ENCODE measurements around the gene UBE2U.
"Not testable (repeated sequence)": the region's sequence is repeated elsewhere in the genome, so short reads cannot be mapped to it uniquely, and the experiment has no call there.

The UBE2U gene

DNA sequence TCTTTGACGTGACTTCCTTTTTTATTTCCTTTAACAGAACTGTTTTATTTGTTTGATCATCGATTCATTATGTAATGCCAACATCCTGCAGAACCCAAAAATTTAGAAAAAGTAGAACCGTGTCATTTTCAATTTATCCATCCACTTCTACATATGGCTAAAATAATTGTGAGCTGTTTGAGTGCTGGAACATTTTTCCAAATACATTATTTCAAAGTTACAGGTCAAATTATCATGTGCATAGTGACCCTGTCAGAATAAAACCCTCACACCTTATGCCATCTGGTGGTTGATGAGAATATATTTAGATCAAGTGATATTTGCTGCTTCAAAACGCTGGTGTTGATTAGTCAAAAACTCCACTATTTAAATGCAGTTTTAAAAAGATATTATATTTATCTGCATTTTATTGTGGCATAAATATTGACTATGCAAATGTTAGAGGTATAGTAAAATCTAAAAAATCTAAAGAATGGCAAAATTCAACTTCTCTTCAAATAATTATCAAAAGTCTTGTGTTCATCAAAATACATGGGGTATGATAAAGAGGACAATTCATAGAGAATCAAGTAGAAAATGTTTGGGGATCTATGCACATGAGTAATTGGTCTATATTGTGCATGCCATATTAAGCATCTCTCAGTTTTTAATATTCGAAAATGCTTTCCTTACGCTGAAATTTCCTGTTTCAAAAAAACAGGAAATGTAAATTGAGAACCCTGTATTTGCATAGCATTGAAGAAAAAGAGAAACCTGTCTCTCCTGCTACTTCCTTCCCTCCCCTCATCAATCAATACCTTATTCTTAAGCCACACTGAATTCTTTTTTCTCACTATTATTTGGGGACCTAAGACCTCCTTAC, 39.7 kb downstream of the UBE2U start:
- no peak for DNase-seq

DNA sequence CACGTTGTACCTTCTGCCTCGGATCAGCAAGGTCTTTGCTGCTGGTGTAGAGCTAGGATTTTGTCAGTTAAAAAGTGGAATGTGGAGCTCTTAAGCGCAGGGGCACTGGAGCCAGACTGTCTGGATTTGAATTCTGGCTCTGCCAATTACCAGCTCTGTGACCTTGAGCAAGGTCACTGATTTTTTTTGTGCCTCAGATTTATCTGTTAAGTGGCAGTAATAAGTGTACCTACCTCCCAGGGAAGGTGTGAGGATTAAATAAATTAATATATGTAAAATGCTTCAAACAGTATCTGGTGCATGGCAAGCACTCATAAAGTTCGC, 40.3 kb downstream of the UBE2U start:
- no peak for DNase-seq

DNA sequence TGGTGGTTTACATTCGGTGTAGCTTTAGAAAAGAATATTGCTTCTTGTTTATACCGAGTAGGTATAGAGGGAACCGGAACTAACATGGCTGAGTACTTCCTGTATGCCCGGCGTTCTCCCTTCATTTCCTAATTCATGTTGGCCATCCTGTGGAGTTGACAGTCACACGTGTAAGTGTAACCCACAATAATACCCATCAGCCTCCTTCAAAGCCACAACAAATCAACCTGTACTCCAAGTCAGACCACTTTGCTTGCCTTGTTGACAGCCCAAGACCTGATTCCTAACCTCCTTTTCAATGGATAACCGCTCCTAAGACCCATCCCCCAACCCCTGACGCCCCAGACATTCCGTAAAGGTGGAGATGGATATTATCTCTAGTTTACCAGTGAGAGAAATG, 42.1 kb downstream of the UBE2U start:
- DNase-seq, result no peak

DNA sequence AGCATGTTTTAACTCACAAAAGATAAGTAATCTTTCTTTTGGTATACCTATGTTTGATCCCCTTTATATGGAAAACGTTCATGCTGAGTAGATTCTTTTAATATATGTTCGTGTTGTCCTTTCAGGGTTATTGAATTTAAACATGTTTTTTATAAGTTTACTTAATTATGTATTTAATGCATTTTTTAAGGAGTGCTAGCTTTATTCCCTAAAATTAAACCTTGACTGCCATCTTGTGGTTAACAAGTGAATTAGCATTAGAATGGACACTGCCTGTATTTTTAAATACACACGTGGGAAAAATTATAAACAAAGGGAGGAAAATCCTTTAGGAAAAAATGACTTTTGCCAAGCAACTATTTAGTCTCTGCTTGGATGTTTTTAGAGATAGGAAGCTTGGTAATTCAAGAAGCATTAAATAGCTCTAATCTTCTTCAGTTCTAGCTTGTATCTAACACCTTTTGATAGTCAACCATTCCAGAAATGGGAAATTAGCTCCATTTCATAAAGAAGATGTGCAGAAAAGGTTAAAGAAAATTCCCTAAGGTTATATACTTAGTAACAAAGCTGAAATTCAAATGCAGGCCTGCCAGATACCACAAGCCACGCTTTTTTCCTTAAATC, 43.0 kb downstream of the UBE2U start:
- no peak for DNase-seq

DNA sequence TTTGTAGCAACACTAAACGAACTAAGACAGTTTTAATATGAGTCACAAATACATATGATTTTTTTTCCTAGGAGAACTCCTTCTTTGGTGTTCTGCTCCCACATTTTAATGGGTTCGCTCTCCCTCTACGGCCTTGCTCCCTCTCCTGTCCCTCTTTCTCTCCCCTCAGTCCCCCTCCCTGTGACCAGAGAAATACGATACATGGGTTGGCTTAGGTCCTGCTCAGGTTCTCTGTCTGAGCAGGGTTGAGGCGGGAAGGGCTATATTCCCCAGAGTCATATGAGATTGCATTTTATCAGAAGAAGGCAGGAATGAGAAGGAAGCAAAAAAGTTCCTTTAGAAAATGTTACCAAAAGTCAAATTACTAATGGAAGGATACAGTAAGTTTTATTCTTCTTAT, 44.6 kb downstream of the UBE2U start:
- no peak for DNase-seq

DNA sequence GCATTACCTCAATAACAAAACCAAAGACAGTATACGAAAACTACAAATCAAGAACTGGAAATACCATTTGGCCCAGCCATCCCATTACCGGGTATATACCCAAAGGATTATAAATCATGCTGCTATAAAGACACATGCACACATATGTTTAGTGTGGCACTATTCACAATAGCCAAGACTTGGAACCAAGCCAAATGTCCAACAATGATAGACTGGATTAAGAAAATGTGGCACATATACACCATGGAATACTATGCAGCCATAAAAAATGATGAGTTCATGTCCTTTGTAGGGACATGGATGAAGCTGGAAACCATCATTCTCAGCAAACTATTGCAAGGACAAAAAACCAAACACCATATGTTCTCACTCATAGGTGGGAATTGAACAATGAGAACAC, 47.0 kb downstream of the UBE2U start:
- not testable (repeated sequence) for DNase-seq

DNA sequence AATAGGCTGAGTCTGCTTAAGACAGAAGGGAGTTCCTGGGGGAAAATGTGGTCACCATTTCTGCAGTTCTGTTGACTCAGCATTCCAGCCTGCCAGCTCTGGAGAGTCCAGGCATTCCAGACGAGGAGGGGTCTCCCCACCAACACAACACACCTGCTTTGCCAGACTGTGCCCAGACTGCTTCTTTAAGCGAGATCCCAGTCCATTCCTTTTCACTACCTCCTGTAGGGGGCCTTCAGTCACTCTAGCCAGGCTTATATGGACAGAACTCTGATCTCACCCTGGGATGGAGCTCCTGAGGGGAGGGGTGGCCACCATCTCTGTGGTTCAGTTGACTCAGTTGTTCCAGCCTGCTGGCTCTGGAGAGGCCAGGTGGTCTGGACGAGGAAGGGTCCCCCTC, 48.5 kb downstream of the UBE2U start:
- DNase-seq, result no peak

DNA sequence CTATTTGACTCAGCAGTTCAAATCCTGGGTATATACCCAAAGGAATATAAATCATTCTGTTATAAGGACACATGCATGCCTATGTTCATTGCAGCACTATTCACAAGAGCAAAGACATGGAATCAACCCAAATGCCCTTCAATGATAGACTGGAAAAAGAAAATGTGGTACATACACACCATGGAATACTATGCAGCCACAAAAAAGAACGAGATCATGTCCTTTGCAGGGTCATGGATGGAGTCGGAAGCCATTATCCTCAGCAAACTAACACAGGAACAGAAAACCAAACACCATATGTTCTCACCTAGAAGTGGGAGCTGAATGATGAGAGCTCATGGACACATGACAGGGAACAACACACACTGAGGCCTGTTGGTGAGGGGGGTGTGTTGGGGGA, 53.8 kb downstream of the UBE2U start:
- not testable (repeated sequence) for DNase-seq

DNA sequence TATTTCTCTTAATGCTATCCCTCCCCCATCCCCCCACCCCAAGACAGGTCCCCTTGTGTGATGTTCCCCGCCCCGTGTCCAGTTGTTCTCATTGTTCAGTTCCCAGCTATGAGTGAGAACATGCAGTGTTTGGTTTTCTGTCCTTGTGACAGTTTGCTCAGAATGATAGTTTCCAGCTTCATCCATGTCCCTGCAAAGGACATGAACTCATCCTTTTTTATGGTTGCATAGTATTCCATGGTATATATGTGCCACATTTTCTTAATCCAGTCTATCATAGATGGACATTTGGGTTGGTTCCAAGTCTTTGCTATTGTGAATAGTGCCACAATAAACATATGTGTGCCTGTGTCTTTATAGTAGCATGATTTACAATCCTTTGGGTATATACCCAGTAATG, 55.0 kb downstream of the UBE2U start:
- not testable (repeated sequence) for DNase-seq

DNA sequence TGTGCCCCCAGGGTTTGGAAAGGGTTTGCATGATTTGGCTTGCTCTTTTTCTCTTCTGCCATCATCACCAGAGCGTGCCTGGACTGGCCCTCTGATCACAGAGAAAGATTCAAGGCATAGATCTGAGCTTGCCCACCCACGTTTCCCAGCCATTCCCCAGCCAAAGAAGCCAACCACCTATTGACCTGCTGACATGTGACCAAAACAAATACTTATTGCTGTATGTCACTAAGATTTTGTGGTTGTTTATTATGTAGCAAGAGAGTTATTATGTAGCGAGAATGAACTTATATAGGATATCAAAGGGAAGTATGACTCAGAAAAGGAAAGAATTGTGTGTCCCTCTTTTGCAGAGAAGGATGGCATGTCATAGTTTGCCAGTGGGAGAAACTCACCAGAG, 59.9 kb downstream of the UBE2U start:
- no peak for DNase-seq

DNA sequence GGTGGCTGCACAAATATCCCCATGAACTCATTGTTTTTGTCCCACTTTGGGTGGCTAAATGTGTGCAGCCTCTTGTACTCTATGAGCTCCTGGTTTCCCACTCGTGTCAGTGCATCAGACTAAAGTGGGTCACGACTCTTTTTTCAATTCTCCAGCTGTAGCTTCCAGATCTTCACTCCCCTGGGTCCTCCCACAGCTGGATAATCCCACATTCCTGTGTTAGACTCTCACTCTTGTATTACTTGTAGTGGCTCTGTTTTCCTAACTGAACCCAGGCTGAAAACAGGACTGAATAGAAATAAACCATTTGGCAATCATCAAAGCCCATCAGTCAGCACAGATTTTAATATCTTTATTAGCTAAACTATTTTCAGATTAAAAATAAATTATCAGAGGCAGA, 60.4 kb downstream of the UBE2U start:
- DNase-seq, result no peak

DNA sequence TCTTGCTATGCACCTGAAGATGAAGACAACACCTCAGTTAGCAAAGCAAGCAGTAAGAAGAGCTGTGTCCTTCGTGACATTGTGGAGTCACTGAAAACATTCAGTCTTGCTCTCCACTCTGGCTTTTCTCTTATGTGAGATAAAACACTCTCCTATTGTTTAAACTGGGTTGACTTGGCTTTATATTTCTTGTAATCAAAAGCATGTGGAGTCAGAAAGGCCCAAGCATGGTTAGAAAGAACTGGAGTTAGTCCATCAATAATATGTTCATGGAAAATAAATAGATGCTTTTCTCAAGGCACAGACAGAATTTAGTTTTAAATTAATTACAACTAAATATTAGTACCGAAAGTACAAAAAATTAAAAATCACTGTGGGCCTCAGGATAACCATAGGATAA, 61.7 kb downstream of the UBE2U start:
- no peak for DNase-seq

DNA sequence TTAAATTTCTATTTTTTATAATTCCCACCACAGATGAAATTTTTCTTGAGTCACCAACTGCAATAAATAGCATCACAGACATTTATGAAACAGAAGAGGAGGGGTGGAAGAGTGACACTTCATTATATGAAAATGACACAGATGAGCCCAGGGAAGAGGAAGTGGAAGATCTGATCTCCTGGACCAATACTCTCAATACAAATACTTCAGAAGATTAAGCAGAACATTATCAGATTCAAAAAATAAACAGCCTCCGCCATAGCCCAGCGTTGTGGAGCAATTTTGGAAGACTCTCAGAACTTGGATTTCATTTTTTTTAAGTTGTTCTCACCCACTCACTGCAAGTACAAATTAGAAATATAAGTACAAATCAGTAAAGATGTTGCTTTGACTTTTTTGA, 63.6 kb downstream of the UBE2U start:
- no peak for DNase-seq

DNA sequence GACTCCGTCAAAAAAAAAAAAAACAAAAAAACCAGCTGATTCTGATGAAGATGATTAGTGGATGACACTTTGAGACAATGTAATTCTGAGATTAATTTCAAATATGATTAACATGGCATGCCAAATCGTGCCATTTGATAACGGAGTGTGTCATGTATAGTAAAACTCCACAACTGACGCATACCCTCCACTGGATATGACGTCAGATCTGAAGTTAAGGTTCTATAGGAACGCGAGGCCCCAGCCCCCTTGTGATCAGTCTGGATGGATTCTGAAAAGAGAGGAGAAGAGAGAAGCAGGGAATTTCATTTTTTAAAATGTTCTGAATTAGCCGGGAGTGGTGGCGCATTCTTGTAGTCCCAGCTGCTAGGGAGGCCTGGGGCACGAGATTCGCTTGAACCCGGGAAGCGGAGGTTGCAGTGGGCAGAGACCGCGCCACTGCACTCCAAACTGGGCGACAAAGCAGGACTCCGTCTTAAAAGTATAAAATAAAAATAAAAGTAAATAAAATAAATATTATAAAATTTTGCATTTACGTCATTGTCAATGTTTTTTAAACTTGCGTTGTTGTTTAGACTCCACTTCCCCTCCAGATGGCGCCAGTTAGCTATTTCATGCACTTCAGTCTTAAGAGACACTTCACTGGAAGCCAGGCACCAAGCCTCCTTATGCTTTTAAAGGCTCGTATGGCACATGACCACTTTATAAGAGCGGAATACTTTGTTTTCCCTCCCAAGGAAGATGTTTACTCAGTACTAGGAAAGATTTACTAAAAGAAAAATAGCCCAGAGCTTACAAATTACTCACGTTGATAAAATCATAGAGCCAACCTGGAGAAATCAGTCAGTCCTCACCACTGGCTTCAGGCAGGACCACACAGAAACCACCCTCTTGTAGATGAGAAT, 65.5 kb downstream of the UBE2U start:
- peak; percentile 38 for DNase-seq

DNA sequence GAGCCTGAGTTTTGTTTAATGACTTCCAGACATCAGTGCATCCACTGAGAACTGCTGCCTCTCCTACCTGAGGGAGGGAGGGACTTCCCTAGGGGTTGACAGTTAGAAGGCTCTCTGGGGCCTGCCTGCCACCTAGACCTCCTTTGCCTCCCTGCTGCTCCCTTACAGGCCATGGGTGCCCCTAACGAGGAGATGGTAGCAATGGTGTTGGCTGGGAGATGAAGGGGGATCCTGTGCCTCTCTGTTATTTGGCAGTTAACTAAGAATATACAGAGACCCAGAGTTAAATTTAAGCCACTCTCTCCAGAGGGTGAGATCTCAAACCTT, 66.1 kb downstream of the UBE2U start:
- DNase-seq, result no peak

DNA sequence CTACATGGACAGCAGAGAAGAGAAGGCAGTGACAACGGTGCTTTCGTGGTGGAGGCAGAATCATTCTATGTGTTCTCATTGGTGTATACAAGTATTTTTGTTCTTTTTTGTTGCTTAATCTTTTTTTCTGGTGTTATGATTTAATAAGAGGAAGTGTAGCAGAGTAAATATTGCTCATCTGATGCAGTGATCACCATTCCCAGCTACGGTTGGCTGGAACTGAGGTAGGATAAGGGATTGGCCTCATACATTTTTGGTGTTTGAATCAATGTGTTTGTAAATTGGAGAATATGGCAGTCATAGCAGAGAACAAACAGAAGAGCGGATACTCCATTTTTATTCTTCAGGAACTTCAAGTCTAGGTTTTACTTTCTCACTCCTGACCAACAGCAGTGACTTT, 76.6 kb downstream of the UBE2U start:
- no peak for DNase-seq

DNA sequence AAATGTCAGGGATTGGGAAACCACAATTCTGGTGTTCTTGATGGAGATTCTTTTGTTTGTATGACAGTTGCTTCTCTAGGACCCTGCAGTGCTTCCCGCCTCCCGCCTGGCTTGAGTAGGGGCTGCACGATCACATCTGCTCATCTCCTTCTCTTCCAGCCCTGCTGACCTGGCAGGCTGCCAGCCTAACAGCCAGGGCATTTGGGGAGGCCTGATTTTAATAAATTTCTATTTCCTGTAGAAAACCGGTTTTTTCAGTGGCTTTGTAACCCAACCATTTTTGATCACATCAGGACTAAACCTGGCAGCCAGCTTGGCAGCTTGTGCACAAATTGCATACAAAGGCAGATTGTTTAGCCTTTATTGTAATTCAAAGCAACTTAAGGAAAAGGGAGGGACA, 78.9 kb downstream of the UBE2U start:
- DNase-seq, result no peak

DNA sequence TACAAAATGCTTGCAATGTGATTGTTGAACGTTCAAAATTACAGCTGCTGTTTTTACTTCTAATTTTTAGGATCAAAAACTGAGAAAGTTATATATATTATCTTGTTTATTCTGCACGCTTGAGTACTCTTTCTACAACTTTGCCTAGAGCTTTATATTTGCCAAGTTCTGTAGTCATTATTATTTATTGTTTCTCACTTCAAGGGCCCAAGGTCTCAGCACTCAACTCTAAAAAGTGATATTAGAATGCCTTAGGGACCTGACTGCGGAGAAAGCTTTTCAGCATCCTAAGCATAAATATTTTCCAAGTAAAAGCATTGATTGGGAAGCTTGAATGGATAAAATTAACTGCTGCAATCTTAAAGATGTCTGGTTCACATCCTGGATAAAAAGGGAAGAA, 83.6 kb downstream of the UBE2U start:
- no peak for DNase-seq

DNA sequence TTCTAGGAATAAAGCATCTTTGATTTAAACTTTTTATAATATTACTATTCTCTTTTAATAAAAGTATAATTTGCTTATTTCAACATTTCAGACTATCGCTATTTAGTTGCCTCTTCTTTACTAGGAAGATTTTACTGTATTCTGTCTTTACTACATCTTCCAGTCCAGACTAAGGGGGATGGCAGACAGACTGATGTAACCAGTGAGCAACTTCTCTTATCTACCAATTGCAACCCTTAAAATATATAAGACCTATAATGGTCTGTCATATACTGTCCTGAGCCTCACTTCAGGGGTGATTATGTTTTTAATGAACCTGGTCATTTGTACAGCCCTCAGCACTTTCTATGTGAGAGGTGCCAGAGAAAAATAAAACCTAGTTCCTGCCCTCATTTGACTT, 87.0 kb downstream of the UBE2U start:
- no peak for DNase-seq

DNA sequence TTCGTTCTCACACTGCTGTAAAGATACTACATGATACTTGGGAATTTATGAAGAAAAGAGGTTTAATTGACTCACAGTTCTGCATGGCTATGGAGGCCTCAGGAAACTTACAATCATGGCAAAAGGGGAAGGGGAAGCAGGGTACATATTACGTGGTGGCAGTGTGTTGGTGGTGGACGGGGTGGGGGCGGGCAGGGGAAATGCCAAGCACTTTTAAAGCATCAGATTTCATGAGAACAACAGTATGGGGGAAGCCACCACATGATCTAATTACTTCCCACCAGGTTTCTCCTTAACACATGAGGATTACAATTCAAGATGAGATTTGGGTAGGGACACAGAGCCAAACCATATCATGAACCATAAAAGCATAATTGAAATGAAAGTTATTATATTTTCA, 88.5 kb downstream of the UBE2U start:
- no peak for DNase-seq

DNA sequence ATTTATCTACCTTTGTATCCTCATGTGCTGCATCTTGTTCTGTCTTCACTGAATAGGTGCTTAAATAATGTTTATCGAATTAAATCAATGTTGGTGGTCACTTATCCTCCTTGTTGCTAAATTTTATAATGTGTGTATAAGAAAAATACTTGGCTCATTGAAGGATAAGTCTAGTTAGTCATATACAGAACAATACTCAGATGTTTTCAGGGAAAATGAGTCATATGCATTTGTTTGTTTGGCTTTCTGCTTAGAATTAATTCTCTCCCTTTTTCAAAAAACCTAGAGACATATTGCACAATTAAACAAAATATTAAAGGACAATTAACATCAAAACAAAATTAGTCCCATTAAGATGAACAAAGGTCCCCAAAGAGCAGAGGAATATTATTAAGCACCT, 89.0 kb downstream of the UBE2U start:
- no peak for DNase-seq

DNA sequence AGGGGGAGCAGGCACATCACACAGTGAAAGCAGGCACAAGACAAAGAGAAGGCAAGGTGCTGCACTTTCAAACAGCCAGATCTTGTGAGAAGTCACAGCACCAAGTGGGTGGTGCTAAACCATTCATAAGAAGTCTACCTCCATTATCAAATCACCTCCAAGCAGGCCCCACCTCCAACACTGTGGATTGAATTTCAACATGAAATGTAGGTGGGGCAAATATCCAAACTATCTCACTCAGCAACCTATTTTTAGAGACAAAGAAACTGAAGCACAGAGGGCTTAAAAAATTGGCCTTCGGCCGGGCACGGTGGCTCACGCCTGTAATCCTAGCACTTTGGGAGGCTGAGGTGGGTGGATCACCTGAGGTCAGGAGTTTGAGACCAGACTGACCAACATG, 90.4 kb downstream of the UBE2U start:
- DNase-seq, result no peak

DNA sequence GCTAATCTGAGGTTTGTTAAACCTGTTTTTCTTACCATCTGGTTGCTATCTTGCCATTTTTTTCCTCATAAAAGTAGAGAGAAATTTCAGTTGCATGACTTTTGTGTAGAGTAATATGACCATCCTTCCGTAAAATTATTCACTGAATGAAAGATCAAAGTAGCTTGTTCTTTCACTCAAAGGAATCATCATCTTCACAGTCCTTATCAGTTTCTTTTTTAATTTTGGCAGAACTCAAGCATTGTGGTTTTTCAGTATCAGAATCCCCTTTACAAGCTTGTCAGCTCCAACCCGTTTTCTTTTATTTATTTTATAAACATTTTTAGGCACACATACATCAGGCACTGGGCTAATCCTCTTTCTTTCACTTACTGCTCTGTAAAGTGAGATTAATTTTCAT, 91.7 kb downstream of the UBE2U start:
- DNase-seq, result no peak

DNA sequence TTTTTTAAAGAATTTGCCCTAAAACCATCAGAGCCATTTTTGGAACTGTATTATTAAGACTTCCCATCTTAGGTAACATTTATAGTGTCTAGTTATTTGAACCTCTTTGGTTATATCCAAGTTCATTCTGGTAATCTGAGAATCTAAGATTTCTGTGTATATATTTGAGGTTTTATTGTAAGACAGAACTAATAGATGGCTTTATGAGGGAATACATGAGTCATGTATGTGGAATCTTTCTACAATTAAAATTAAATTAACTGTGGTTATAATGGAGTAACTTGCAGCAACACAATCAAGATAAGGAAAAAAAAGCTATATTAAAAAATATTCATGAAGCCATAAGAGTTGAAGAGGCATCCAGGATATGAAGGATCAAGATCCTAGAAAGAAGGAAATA, 92.1 kb downstream of the UBE2U start:
- DNase-seq, result no peak

Measured in NCI-H187 treated with DMSO at 0.1 percent for 48 hours (cell line).